AG09319 (cell line): ENCODE results near the gene RAP1B.

ENCODE experiments used
- DNase-seq: peaks from one replicate; pipeline ENCODE4 v3.0.0-alpha.2; 2010; ENCODE audit warnings: low read depth; ENCODE audit errors: extremely low read depth
- TF ChIP-seq, protein P1 (sequence below): IDR thresholded peaks from 2 replicates; pipeline ENCODE4 v1.5.1; 2011; ENCODE audit warnings: low read depth, mild to moderate bottlenecking, inconsistent platforms, low read length, moderate library complexity

RAP1B gene

DNA sequence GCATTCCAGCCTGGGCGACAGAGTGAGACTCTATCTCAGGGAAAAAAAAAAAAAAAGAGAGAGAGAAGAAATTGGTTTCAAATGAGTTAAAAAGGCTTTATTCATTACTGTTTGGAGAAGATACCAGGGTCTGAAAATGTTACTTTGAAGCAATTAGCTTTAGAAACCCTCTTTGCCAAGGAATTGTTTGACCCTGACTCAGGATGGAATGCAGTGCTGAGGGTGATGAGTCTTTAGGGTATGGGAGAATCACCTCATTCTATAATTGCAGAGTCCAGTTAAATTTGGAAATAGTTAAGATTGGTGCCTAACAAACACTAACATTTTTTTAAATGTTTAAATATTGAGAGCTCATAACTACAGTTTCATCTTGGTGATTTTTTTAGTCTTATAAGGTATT, 13.3 kb downstream of the RAP1B start:
- TF ChIP-seq, protein P1, sequence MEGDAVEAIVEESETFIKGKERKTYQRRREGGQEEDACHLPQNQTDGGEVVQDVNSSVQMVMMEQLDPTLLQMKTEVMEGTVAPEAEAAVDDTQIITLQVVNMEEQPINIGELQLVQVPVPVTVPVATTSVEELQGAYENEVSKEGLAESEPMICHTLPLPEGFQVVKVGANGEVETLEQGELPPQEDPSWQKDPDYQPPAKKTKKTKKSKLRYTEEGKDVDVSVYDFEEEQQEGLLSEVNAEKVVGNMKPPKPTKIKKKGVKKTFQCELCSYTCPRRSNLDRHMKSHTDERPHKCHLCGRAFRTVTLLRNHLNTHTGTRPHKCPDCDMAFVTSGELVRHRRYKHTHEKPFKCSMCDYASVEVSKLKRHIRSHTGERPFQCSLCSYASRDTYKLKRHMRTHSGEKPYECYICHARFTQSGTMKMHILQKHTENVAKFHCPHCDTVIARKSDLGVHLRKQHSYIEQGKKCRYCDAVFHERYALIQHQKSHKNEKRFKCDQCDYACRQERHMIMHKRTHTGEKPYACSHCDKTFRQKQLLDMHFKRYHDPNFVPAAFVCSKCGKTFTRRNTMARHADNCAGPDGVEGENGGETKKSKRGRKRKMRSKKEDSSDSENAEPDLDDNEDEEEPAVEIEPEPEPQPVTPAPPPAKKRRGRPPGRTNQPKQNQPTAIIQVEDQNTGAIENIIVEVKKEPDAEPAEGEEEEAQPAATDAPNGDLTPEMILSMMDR: no peak
- no peak for DNase-seq

DNA sequence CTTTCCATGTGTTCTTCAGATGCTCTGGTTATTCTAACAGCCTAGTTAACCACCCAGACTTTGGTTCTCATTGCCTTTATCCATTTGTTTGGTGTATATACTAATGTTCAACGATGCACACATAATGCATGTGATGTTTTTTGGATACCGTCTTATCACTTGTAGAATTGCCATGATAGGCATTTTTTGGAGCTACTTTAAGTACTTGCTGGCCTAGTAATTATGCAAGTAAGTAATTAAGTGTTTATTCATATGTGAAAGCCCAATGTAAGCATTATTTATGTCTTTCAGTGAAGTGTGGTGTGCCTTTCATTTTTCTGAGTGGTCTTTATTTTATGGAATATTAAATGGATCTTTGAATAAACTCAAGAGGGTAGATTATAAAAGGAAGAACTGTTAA, 14.2 kb downstream of the RAP1B start:
- TF ChIP-seq, protein P1: no peak
- DNase-seq: no peak

DNA sequence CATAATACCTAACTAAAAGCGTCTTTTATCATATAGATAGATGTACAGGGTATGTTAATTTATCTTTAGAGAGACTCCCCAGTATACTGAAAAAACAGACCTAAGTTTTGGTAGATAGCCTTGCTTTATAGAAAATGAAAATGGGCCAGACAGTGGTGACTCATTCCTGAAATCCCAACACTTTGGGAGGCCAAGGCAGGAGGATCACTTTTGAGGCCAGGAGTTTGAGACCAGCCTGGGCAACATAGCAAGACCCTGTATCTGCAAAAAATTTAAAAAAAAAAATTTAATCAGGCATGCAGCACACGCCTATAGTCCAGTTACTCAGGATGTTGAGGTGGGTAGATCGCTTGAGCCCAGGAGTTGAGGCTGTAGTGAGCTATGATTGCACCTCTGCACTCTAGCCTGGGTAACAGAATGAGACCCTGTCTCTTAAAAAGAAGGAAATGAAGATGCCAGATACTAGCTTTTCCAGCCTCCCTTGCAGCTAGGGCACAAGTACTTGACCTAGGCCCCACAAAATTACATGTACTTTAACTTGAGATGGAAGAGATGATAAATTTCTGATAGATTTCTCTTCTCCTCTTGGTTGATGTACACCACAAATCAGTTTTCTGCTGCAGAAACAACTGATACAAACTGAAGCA, 17.1 kb downstream of the RAP1B start:
- no peak for DNase-seq
- TF ChIP-seq, protein P1: no peak

DNA sequence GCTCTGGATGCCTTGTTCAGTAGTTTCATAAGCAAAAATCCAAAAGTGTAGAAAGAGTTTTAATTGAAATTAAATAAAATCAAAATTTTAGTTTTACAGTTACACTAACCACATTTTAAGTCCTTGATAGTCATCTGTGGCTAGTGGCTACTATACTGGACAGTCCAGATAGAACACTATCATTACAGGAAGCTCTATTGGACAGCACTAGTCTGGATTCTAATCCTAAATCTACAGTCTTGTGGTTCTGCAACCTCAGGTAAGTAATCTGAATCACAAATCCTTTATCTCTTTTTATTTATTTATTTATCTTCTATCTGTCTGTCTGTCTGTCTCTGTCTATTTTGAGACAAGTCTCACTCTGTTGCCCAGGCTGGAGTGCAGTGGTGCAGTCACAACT, 18.0 kb downstream of the RAP1B start:
- no peak for DNase-seq
- TF ChIP-seq, protein P1: no peak

DNA sequence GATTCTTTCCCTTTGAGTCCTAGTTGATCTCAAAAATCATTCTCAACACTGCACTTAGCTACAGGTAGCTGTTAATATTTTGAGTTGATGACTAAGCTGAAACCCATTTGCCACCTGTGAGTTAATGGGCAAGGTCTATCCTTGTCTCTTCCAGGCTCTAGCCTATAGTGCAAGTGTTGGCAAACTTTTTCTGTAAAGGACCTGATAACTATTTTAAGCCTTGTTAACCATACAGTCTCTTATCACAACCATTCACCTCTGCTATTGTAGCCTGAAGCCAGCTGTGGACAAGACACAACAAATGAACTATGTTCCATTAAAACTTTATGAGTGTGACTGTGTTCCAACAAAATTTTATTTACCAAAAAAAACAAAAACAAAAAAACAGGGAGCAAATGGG, 19.4 kb downstream of the RAP1B start:
- DNase-seq: no peak
- TF ChIP-seq, protein P1: no peak

DNA sequence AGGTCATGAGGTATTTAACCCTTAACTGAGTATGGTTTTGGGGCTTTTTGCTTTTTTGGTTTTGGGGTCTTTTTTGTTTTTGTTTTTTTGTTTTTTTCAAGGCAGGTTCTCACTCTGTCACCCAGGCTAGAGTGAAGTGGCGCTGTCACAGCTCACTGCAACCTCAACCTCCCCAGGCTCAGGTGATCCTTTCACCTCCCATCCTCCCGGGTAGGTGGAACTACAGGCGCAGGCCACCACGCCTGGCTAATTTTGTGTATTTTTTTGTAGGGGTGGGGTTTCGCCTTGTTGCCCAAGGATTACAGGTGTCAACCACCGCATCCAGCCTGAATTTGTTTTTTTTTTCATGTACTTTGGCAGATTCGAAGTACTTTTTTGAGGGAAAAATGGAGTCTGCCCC, 19.9 kb downstream of the RAP1B start:
- TF ChIP-seq, protein P1: no peak
- no peak for DNase-seq

DNA sequence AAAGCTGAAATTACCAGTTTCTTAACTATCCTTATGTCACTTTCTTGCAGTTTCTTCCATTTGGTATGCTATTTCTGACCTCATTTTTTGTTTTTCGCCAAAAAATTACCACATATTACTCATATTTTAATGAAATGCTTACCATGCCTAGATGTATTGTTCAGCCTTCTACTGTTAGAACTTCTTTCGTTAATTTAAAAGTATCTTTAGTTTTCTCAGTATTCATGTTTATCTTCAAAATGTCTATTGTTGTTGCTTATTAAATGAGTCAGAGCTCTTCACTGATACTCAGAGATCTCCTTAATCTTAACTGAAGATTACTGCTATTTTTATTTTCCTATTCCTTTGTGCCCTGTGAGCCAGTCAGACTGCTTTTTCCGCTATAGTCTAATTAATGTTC, 20.5 kb downstream of the RAP1B start:
- TF ChIP-seq, protein P1: no peak
- no peak for DNase-seq
